HL-60 (cell line): ENCODE measurements around the gene HLA-DOB.

Source experiments
- DNase-seq, 2 experiments: peaks; one replicate each; pipeline ENCODE4 v3.0.0-alpha.2; 2010 to 2020; ENCODE audit warnings: low read depth in 1 of 2, low spot score in 1 of 2
- H3K27ac ChIP-seq: fragments of 250-450 bp; sonication (Bioruptor Pico); replicated peaks from 2 replicates; pipeline ENCODE4 v1.5.1; 2020; ENCODE audit warnings: mild to moderate bottlenecking, moderate library complexity
- H3K27me3 ChIP-seq: fragments of 250-450 bp; sonication (Bioruptor Pico); 2 replicates; pipeline ENCODE4 v1.5.1; 2021; ENCODE audit warnings: mild to moderate bottlenecking, moderate library complexity; ENCODE audit not compliant: insufficient read depth, poor library complexity, severe bottlenecking
- H3K4me3 ChIP-seq: replicated peaks from 2 replicates; pipeline ENCODE4 v1.5.1; 2011; ENCODE audit warnings: mild to moderate bottlenecking, control low read depth, low read length; ENCODE audit not compliant: insufficient read depth
- GABPA ChIP-seq: IDR thresholded peaks from 2 replicates; pipeline ENCODE4 v1.6.1; 2012; ENCODE audit warnings: low read depth
- POLR2AphosphoS5 ChIP-seq: IDR thresholded peaks from 2 replicates; pipeline ENCODE4 v1.6.1; 2012; ENCODE audit warnings: low read depth
- SPI1 ChIP-seq: IDR thresholded peaks from 2 replicates; pipeline ENCODE4 v1.6.1; 2012; ENCODE audit warnings: low read depth, mild to moderate bottlenecking, borderline replicate concordance
- TF ChIP-seq, protein P1 (sequence below): IDR thresholded peaks from one replicate; pipeline ENCODE4 v1.5.1; 2011; ENCODE audit warnings: low read length, control low read depth, inconsistent platforms; ENCODE audit not compliant: insufficient read depth
- TF ChIP-seq, protein P2 (sequence below): IDR thresholded peaks from 2 replicates; pipeline ENCODE4 v1.6.1; 2012; ENCODE audit warnings: low read depth; ENCODE audit not compliant: insufficient replicate concordance

Gene HLA-DOB

DNA sequence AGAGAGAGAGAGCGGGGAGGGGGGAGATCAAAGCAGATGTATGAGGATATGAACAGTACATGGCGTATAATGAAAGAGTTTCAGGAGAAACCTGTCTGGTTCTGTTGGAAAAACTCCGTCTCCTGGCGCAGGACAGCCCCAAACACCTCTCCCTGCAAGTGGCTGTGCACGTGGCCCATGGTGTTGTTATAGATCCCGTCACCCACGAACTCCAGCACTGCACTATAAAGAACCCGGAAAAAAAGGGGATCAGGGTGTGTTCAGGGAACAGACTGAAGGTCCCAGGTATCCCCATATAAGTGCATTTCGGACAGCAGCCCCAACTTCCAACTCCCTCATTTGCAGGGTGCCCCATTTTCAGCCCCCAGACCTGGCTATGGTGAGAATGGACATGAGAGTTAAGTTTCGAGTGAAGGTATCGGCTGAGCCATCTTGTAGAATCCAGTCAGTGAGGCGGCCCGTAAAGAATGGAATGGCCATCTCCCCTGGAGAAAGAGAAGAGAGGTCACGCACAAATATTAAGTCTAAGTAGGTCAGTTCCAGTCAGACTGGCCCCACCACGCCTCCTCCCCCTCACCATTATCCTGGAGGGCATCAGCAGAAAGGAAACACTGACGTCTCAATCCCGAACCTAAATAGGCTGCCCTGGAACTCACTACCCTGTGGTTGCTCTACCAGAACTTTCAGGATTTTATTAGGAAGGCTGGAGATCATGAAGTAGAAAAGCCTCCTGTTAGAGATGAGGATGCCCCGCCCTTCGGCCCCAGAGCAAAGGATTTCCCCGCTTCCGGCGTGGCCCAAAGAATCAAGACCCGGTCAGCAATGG lies 35.4 kb upstream of the HLA-DOB start:
- Histone ChIP-seq H3K27me3 (no peaks in the 10 kb centered on the region), H3K4me3 (peak overlapping the region; percentile 73), H3K27ac (no peak overlapping the region; the same call in 1 of the 2 replicates)
- DNase-seq: no peak
- TF ChIP-seq SPI1 (no peak), GABPA (no peak), POLR2AphosphoS5 (no peak)
- TF ChIP-seq, protein P1, sequence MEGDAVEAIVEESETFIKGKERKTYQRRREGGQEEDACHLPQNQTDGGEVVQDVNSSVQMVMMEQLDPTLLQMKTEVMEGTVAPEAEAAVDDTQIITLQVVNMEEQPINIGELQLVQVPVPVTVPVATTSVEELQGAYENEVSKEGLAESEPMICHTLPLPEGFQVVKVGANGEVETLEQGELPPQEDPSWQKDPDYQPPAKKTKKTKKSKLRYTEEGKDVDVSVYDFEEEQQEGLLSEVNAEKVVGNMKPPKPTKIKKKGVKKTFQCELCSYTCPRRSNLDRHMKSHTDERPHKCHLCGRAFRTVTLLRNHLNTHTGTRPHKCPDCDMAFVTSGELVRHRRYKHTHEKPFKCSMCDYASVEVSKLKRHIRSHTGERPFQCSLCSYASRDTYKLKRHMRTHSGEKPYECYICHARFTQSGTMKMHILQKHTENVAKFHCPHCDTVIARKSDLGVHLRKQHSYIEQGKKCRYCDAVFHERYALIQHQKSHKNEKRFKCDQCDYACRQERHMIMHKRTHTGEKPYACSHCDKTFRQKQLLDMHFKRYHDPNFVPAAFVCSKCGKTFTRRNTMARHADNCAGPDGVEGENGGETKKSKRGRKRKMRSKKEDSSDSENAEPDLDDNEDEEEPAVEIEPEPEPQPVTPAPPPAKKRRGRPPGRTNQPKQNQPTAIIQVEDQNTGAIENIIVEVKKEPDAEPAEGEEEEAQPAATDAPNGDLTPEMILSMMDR: no peak
- TF ChIP-seq, protein P2, sequence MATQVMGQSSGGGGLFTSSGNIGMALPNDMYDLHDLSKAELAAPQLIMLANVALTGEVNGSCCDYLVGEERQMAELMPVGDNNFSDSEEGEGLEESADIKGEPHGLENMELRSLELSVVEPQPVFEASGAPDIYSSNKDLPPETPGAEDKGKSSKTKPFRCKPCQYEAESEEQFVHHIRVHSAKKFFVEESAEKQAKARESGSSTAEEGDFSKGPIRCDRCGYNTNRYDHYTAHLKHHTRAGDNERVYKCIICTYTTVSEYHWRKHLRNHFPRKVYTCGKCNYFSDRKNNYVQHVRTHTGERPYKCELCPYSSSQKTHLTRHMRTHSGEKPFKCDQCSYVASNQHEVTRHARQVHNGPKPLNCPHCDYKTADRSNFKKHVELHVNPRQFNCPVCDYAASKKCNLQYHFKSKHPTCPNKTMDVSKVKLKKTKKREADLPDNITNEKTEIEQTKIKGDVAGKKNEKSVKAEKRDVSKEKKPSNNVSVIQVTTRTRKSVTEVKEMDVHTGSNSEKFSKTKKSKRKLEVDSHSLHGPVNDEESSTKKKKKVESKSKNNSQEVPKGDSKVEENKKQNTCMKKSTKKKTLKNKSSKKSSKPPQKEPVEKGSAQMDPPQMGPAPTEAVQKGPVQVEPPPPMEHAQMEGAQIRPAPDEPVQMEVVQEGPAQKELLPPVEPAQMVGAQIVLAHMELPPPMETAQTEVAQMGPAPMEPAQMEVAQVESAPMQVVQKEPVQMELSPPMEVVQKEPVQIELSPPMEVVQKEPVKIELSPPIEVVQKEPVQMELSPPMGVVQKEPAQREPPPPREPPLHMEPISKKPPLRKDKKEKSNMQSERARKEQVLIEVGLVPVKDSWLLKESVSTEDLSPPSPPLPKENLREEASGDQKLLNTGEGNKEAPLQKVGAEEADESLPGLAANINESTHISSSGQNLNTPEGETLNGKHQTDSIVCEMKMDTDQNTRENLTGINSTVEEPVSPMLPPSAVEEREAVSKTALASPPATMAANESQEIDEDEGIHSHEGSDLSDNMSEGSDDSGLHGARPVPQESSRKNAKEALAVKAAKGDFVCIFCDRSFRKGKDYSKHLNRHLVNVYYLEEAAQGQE: no peak

GRCh38 chr6:32851025-32851424 lies 34.2 kb upstream of the HLA-DOB start:
- TF ChIP-seq, protein P1: no peak
- TF ChIP-seq POLR2AphosphoS5 (no peak), GABPA (no peak), SPI1 (no peak)
- TF ChIP-seq, protein P2: no peak
- DNase-seq: no peak
- Histone ChIP-seq H3K27ac (no peak overlapping the region), H3K4me3 (no peak overlapping the region), H3K27me3 (no peaks in the 10 kb centered on the region)

GRCh38 chr6:32849126-32849525 lies 32.3 kb upstream of the HLA-DOB start:
- Histone ChIP-seq H3K27me3 (no peaks in the 10 kb centered on the region), H3K27ac (no peak overlapping the region), H3K4me3 (no peak overlapping the region)
- no peak for TF ChIP-seq SPI1
- TF ChIP-seq, protein P1: no peak
- TF ChIP-seq, protein P2: no peak
- no peak for TF ChIP-seq GABPA
- TF ChIP-seq POLR2AphosphoS5: no peak
- DNase-seq: no peak
